PC-9 (cell line): ENCODE results near the gene PRKCH.

Experiments used
- EZH2 ChIP-seq: fragments of 200-600 bp; sonication (generic); IDR thresholded peaks from 2 replicates; pipeline ENCODE4 v1.8.0; 2017; ENCODE audit warnings: antibody characterized with exemption, low read depth
- TF ChIP-seq, protein P1 (sequence below): fragments of 200-600 bp; sonication (generic); conservative IDR thresholded peaks from 2 replicates; pipeline ENCODE4 v1.6.1; 2017; ENCODE audit warnings: mixed run types, antibody characterized with exemption, mild to moderate bottlenecking, moderate library complexity

DNA sequence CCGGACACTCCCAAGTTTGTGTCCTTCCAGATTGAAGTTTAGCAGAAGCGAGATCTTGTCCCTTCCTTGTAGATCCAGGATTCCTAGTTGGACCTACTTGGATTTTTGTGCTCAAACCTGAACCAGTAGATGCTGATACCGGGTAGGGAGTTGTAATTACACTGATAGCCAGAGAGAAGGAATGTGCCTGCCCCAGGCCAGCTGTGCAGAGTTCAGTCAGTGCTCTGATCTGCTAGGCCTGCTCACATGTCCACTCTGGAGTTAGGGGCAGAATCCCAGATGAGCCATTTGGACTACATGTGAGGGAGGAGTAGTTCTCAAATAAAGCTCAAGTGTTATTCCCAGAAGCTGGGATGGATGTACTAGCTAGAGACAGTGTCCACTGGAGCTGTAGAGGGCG lies 65.7 kb downstream of the PRKCH start:
- TF ChIP-seq, protein P1, sequence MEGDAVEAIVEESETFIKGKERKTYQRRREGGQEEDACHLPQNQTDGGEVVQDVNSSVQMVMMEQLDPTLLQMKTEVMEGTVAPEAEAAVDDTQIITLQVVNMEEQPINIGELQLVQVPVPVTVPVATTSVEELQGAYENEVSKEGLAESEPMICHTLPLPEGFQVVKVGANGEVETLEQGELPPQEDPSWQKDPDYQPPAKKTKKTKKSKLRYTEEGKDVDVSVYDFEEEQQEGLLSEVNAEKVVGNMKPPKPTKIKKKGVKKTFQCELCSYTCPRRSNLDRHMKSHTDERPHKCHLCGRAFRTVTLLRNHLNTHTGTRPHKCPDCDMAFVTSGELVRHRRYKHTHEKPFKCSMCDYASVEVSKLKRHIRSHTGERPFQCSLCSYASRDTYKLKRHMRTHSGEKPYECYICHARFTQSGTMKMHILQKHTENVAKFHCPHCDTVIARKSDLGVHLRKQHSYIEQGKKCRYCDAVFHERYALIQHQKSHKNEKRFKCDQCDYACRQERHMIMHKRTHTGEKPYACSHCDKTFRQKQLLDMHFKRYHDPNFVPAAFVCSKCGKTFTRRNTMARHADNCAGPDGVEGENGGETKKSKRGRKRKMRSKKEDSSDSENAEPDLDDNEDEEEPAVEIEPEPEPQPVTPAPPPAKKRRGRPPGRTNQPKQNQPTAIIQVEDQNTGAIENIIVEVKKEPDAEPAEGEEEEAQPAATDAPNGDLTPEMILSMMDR, result no peak
- no peak for TF ChIP-seq EZH2
